ENCODE data around the gene RGS16.

- TF ChIP-seq CTCF (IDR thresholded peaks at IDR 0.05) (no peak), POLR2A (IDR thresholded peaks at IDR 0.05) (no peak), EP300 (IDR thresholded peaks at IDR 0.05) (no peak)
Observed at GRCh38 chr1:182635871-182636270, 31.7 kb upstream of the RGS16 start.

All from stomach (tissue), 4 donors.